GM13976 (cell line): Measurements from ENCODE around the gene RBPJL.

ENCODE experiments used
- DNase-seq: peaks from one replicate; pipeline ENCODE4 v3.0.0; 2012; ENCODE audit warnings: low spot score
- in situ Hi-C: fragments of 300-500 bp; cut with MboI; formaldehyde crosslinking; loops from one replicate; pipeline ENCODE4 v1.12.0; 2022; ENCODE audit warnings: low sequenced_read_pairs, mixed read lengths, inconsistent platforms; ENCODE audit not compliant: unreplicated experiment
- TF ChIP-seq, protein P1 (sequence below): IDR thresholded peaks from 2 replicates; pipeline ENCODE4 v1.5.1; 2012; ENCODE audit warnings: borderline replicate concordance, mild to moderate bottlenecking; ENCODE audit not compliant: insufficient read depth; ENCODE audit errors: extremely low read depth, missing control alignments, control extremely low read depth

Gene RBPJL

DNA sequence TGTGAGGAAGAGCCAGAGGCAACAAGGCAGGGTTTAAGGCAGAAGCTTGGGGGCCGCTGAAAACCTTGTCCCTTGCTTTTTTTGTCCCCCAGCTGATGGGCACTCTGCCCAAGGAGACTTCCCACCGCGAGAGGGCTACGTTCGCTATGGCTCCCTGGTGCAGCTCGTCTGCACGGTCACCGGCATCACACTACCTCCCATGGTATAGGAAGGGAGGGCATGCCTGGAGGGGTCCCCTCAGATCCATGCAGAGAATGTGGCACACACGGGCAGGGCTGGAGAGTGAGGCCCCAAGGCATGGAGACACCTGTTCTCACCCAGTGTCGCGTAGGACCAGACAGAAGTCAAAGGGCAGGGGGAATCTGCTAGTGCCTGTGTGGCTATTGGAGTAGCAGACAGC, 7.3 kb downstream of the RBPJL start:
- TF ChIP-seq, protein P1, sequence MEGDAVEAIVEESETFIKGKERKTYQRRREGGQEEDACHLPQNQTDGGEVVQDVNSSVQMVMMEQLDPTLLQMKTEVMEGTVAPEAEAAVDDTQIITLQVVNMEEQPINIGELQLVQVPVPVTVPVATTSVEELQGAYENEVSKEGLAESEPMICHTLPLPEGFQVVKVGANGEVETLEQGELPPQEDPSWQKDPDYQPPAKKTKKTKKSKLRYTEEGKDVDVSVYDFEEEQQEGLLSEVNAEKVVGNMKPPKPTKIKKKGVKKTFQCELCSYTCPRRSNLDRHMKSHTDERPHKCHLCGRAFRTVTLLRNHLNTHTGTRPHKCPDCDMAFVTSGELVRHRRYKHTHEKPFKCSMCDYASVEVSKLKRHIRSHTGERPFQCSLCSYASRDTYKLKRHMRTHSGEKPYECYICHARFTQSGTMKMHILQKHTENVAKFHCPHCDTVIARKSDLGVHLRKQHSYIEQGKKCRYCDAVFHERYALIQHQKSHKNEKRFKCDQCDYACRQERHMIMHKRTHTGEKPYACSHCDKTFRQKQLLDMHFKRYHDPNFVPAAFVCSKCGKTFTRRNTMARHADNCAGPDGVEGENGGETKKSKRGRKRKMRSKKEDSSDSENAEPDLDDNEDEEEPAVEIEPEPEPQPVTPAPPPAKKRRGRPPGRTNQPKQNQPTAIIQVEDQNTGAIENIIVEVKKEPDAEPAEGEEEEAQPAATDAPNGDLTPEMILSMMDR = no peak
- DNase-seq = no peak
- in situ Hi-C loops = no loop called here

DNA sequence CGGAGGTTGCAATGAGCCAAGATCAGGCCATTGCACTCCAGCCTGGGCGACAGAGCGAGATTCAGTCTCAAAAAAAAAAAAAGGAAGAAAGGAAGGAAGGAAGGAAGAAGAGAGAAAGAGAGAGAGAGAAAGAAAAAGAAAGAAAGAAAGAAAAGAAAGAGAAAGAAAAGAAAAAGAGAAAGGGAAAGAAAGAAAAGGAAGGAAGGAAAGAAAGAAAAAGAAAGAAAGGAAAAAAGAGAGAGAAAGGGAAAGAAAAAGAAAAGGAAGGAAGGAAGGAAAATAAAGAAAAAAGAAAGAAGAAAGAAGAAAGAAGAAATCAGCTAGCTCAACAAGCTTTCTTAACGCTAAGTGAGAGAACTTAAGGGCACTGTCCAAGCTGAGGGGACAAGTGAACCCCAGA, 9.0 kb downstream of the RBPJL start:
- TF ChIP-seq, protein P1 = no peak
- in situ Hi-C loops = no loop called here
- DNase-seq = no peak

DNA sequence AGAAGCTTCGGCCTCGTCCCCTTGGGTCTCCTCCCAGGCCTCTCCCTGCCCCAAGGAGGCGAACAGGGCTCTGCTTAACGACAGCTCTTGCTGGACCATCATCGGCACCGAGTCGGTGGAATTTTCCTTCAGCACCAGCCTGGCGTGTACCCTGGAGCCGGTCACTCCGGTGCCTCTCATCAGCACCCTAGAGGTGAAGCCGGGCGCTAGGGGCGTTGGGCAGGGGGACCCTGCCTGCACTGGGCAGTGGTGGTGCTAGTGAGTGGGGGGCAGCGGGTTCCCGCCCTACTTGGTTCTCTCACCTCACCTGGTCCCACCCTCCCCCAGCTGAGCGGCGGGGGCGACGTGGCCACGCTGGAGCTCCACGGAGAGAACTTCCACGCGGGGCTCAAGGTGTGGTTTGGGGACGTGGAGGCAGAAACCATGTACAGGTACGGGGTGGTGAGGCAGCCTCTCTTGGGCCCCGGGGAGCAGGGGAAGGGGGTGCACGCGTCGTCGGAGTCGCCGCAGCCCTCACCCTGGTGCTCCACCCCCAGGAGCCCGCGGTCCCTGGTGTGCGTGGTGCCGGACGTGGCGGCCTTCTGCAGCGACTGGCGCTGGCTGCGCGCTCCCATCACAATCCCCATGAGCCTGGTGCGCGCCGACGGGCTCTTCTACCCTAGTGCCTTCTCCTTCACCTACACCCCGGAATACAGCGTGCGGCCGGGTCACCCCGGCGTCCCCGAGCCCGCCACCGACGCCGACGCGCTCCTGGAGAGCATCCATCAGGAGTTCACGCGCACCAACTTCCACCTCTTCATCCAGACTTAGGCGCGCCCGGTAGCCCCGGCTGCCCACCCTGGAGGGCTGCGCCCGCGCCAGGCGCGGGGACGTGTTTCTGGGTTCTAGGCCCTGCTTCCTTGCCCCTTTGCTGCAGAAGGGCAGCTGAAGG, 9.8 kb downstream of the RBPJL start:
- in situ Hi-C loops = no loop called here
- TF ChIP-seq, protein P1 = no peak

DNA sequence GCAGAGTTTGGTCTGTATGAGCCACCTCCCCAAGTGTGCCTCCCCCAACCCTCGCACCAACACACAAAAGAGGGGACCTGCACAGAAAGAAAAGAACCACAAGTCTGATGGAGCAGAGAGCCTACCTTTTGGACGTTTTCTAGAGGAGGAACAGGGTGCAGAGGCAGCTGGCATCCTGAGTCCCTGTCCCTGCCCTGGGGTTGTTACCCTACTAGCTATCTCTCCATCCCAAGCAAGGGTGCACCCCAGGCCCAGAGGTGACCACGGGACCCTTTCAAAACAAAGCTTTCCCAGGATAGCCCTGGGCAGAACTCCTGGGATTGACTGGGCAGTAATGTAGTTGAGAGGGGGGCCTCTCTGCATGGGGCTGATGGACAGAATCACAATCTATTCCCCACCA, 11.2 kb downstream of the RBPJL start:
- TF ChIP-seq, protein P1 = no peak
- no peak for DNase-seq
- in situ Hi-C loops = no loop called here

More for the DNA sequence above, 9.8 kb downstream of the RBPJL start:
- no peak for DNase-seq

DNA sequence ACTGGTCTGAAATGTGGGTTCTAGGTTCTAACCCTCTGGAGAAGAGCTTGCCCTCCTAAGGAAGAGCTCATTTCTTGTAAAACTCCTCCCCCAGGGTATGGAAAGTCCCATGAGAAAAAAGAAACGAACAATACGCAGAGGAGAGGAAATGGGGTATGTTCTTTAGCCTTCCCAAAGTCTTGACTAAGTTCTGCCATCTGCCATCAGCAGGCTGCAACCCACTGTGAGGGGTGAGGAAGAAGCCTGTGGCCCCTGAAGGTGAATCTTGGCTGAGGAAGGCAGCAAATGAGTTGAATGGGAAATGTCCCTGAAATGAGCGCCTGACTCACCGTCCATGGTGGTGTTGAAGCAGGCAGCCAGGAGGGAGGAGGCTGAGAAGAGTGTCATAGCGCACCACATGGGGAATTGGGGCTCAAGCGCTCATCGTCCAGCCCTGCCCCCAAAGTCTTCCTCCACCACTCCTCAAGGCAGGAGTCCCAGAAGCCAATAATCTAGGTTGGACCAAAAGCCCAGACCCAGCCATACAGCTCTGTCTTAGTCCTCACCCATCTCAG, 11.8 kb downstream of the RBPJL start:
- in situ Hi-C loops = no loop called here

DNA sequence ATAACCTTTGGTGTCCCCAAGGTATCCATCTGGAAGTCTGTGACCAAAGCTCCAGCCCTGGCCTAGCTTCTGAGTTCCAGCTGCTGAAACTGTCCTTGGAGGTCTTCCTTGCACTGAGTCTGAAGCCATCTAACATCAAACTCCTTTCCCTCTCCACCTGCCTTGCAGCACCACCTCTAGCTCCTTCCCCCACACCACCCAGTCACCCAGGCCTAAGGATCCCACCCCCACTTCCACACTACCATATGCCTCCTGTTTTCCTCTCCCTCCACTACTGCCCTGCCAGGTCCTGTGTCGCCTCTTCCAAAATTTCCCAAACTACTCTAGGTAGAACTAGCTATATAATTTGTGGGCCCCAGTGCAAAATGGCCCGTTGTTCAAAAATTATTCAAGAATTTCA, 12.3 kb downstream of the RBPJL start:
- DNase-seq = no peak
- in situ Hi-C loops = no loop called here
- TF ChIP-seq, protein P1 = no peak

More for the DNA sequence above, 11.8 kb downstream of the RBPJL start:
- no peak for DNase-seq
- TF ChIP-seq, protein P1 = no peak
